Endodermal cell (in vitro differentiated cells): ENCODE results near the gene AMBN. TPM values are rescaled to one million over a fixed set of nuclear protein-coding genes. Genes with fewer than 3 reads are reported as not detected.

Source experiments
- DNase-seq: peaks from one replicate; pipeline ENCODE4 v3.0.0-alpha.2; 2017
- H3K27ac ChIP-seq: 2 replicates; pipeline ENCODE4 v1.5.1; 2013; ENCODE audit warnings: mild to moderate bottlenecking, low read depth, low read length, moderate library complexity
- H3K27me3 ChIP-seq: 2 replicates; pipeline ENCODE4 v1.6.1; 2013; ENCODE audit warnings: mild to moderate bottlenecking, low read length, moderate library complexity; ENCODE audit not compliant: insufficient read depth, control insufficient read depth, poor library complexity, severe bottlenecking
- H3K36me3 ChIP-seq: 2 replicates; pipeline ENCODE4 v1.7.0; 2013; ENCODE audit warnings: mild to moderate bottlenecking, low read length, moderate library complexity; ENCODE audit not compliant: control insufficient read depth, insufficient read depth
- H3K4me1 ChIP-seq: one replicate; pipeline ENCODE4 v1.7.0; 2013; ENCODE audit warnings: low read length; ENCODE audit not compliant: control insufficient read depth, insufficient read depth
- H3K4me3 ChIP-seq: 2 replicates; pipeline ENCODE4 v1.5.1; 2013; ENCODE audit warnings: mild to moderate bottlenecking, low read length, moderate library complexity
- H3K9ac ChIP-seq: 2 replicates; pipeline ENCODE4 v1.6.1; 2013; ENCODE audit warnings: mild to moderate bottlenecking, low read length, moderate library complexity; ENCODE audit not compliant: poor library complexity, severe bottlenecking; ENCODE audit errors: extremely low read depth
- H3K9me3 ChIP-seq: 2 replicates; pipeline ENCODE4 v1.6.1; 2013; ENCODE audit warnings: mild to moderate bottlenecking, low read length, moderate library complexity; ENCODE audit not compliant: control insufficient read depth
- H3K27ac Mint-ChIP-seq: 2 replicates; pipeline ENCODE4 v1.8.0; 2020; ENCODE audit warnings: mixed read lengths
- H3K27me3 Mint-ChIP-seq: 2 replicates; pipeline ENCODE4 v1.8.0; 2021; ENCODE audit warnings: mild to moderate bottlenecking, mixed read lengths; ENCODE audit not compliant: insufficient read depth
- H3K36me3 Mint-ChIP-seq: 2 replicates; pipeline ENCODE4 v1.8.0; 2020; ENCODE audit warnings: low read depth, mixed read lengths
- H3K4me1 Mint-ChIP-seq: 2 replicates; pipeline ENCODE4 v1.8.0; 2020; ENCODE audit warnings: mixed read lengths
- H3K4me3 Mint-ChIP-seq: 2 replicates; pipeline ENCODE4 v1.8.0; 2020; ENCODE audit warnings: mild to moderate bottlenecking, moderate library complexity, mixed read lengths
- H3K9me3 Mint-ChIP-seq: 2 replicates; pipeline ENCODE4 v1.8.0; 2020; ENCODE audit warnings: mild to moderate bottlenecking, mixed read lengths
- CTCF ChIP-seq: fragments of 200-600 bp; sonication (generic); conservative IDR thresholded peaks from 2 replicates; pipeline ENCODE4 v1.5.0; 2021; ENCODE audit warnings: antibody characterized with exemption, mild to moderate bottlenecking
- WGBS, 2 experiments: methylation state at CpG; one replicate each; pipeline versions ENCODE4 v1.1.5 to v1.1.7; 2013; ENCODE audit warnings: missing lambda C conversion rate in 2 of 2, mixed read lengths in 1 of 2; ENCODE audit not compliant: insufficient coverage in 1 of 2, insufficient read length in 1 of 2; 5-methylcytosine and 5-hydroxymethylcytosine counted together
- total RNA-seq, 2 donors: library from RNA; stranded (reverse); fragmentation: NEBNext Ultra II Directional in 1 of 2; extraction: Animal tissue kit (Norgen Biotek cat#: 25700) in 1 of 2; gene quantifications; 2 replicates in 1 of 2; 3 replicates in 1 of 2; pipeline ENCODE4 v1.2.1, GENCODE V29; 2021

AMBN gene
- total RNA-seq, 2 donors from 2014 or later, result not detected

- no peaks in the 10 kb centered on the region for H3K36me3 ChIP-seq
- H3K9me3 ChIP-seq, result peaks cover 11% of the 10 kb centered on the region
- H3K4me1 ChIP-seq, result no peaks in the 10 kb centered on the region
- no peak overlapping the region for H3K27ac ChIP-seq
- no peak for DNase-seq
- Mint-ChIP-seq H3K4me1 (no peaks in the 10 kb centered on the region), H3K9me3 (peaks cover 25% of the 10 kb centered on the region), H3K27ac (no peak overlapping the region), H3K27me3 (peaks cover 4% of the 10 kb centered on the region), H3K36me3 (no peaks in the 10 kb centered on the region), H3K4me3 (no peak overlapping the region)
- TF ChIP-seq CTCF, result no peak
- no peak overlapping the region for H3K9ac ChIP-seq
- WGBS, 2 experiments, result 92 to 94% methylated on average over 2 of the region's 2 CpGs
- no peak overlapping the region for H3K4me3 ChIP-seq
- H3K27me3 ChIP-seq, result no peaks in the 10 kb centered on the region
Observed at GRCh38 chr4:70570796-70571195, 21.3 kb upstream of the AMBN start.

GRCh38 chr4:70571772-70572171 is 20.3 kb upstream of the AMBN start:
- Histone ChIP-seq H3K36me3 (no peaks in the 10 kb centered on the region), H3K4me1 (no peaks in the 10 kb centered on the region), H3K27ac (no peak overlapping the region), H3K4me3 (no peak overlapping the region), H3K9ac (no peak overlapping the region), H3K27me3 (no peaks in the 10 kb centered on the region), H3K9me3 (peaks cover 16% of the 10 kb centered on the region)
- no peak for TF ChIP-seq CTCF
- WGBS, 2 experiments, result 79 to 100% methylated on average over 1 to 2 of the region's 2 CpGs
- Mint-ChIP-seq H3K9me3 (peaks cover 21% of the 10 kb centered on the region), H3K27ac (no peak overlapping the region), H3K36me3 (no peaks in the 10 kb centered on the region), H3K4me3 (no peak overlapping the region), H3K27me3 (peaks cover 4% of the 10 kb centered on the region), H3K4me1 (peaks cover 2% of the 10 kb centered on the region)
- DNase-seq, result no peak

GRCh38 chr4:70575964-70576363 is 16.1 kb upstream of the AMBN start:
- no peak for TF ChIP-seq CTCF

More at GRCh38 chr4:70575964-70576363, 16.1 kb upstream of the AMBN start:
- Mint-ChIP-seq H3K9me3 (peaks cover 10% of the 10 kb centered on the region), H3K27me3 (no peaks in the 10 kb centered on the region), H3K36me3 (no peaks in the 10 kb centered on the region), H3K4me3 (no peak overlapping the region), H3K4me1 (peaks cover 7% of the 10 kb centered on the region), H3K27ac (no peak overlapping the region)
- peak overlapping the region; percentile 45 for H3K4me3 ChIP-seq
- no peak overlapping the region for H3K9ac ChIP-seq
- no peaks in the 10 kb centered on the region for H3K4me1 ChIP-seq
- no peak for DNase-seq
- no peaks in the 10 kb centered on the region for H3K27me3 ChIP-seq
- no peak overlapping the region for H3K27ac ChIP-seq
- peaks cover 10% of the 10 kb centered on the region for H3K9me3 ChIP-seq
- no peaks in the 10 kb centered on the region for H3K36me3 ChIP-seq
